HG03469 (cell line): Measurements from ENCODE around the gene FHIT.
"Not testable (repeated sequence)": the region's sequence is repeated elsewhere in the genome, so short reads cannot be mapped to it uniquely, and the experiment has no call there.

ENCODE experiments used
- ATAC-seq: cut with Tn5 transposase; IDR thresholded peaks from one replicate; pipeline ENCODE4 v1.9.1; 2021; ENCODE audit warnings: mild to moderate bottlenecking, moderate library complexity, moderate number of reproducible peaks; ENCODE audit not compliant: unreplicated experiment

The FHIT gene

GRCh38 chr3:60948488-60948887 is 302.8 kb downstream of the FHIT start:
- ATAC-seq = no peak

GRCh38 chr3:60935709-60936108 is 315.5 kb downstream of the FHIT start:
- ATAC-seq = no peak

- ATAC-seq = no peak
Observed at GRCh38 chr3:60933824-60934223, 317.4 kb downstream of the FHIT start.

- no peak for ATAC-seq
Observed at GRCh38 chr3:60932643-60933042, 318.6 kb downstream of the FHIT start.

GRCh38 chr3:60932170-60932569 is 319.1 kb downstream of the FHIT start:
- ATAC-seq = no peak

GRCh38 chr3:60931452-60931851 is 319.8 kb downstream of the FHIT start:
- peak; percentile 52 for ATAC-seq

- ATAC-seq = no peak
Observed at GRCh38 chr3:60920519-60920918, 330.7 kb downstream of the FHIT start.

- no peak for ATAC-seq
Observed at GRCh38 chr3:60919296-60919695, 332.0 kb downstream of the FHIT start.

GRCh38 chr3:60917141-60917540 is 334.1 kb downstream of the FHIT start:
- ATAC-seq = no peak

GRCh38 chr3:60916546-60916945 is 334.7 kb downstream of the FHIT start:
- no peak for ATAC-seq

- no peak for ATAC-seq
Observed at GRCh38 chr3:60913474-60913873, 337.8 kb downstream of the FHIT start.

GRCh38 chr3:60912876-60913275 is 338.4 kb downstream of the FHIT start:
- no peak for ATAC-seq

- no peak for ATAC-seq
Observed at GRCh38 chr3:60912142-60912541, 339.1 kb downstream of the FHIT start.

GRCh38 chr3:60909526-60909925 is 341.7 kb downstream of the FHIT start:
- ATAC-seq = no peak

- ATAC-seq = no peak
Observed at GRCh38 chr3:60906283-60906682, 345.0 kb downstream of the FHIT start.

- no peak for ATAC-seq
Observed at GRCh38 chr3:60898321-60898720, 352.9 kb downstream of the FHIT start.

GRCh38 chr3:60893946-60894345 is 357.3 kb downstream of the FHIT start:
- no peak for ATAC-seq

- ATAC-seq = no peak
Observed at GRCh38 chr3:60890226-60890625, 361.0 kb downstream of the FHIT start.

- not testable (repeated sequence) for ATAC-seq
Observed at GRCh38 chr3:60888952-60889351, 362.3 kb downstream of the FHIT start.

GRCh38 chr3:60887574-60887973 is 363.7 kb downstream of the FHIT start:
- ATAC-seq = no peak

GRCh38 chr3:60886518-60886917 is 364.7 kb downstream of the FHIT start:
- no peak for ATAC-seq

GRCh38 chr3:60884005-60884404 is 367.2 kb downstream of the FHIT start:
- ATAC-seq = no peak

- ATAC-seq = no peak
Observed at GRCh38 chr3:60877188-60877587, 374.1 kb downstream of the FHIT start.

GRCh38 chr3:60870396-60870795 is 380.9 kb downstream of the FHIT start:
- no peak for ATAC-seq
